ENCODE measurements around the gene KLF4. TPM values are rescaled to one million over a fixed set of nuclear protein-coding genes. Genes with fewer than 3 reads are reported as not detected.

Gene KLF4
- total RNA-seq, 1 donor from 2014 or later, result 113 TPM

- peak; percentile 83 for ATAC-seq
Measured at GRCh38 chr9:107447834-107448233, 41.7 kb downstream of the KLF4 start.

GRCh38 chr9:107447081-107447480 is 42.5 kb downstream of the KLF4 start:
- ATAC-seq, result no peak

- ATAC-seq, result no peak
Measured at GRCh38 chr9:107446491-107446890, 43.1 kb downstream of the KLF4 start.

GRCh38 chr9:107443786-107444185 is 45.8 kb downstream of the KLF4 start:
- no peak for ATAC-seq

- ATAC-seq, result peak; percentile 38
Measured at GRCh38 chr9:107439991-107440456, 49.5 kb downstream of the KLF4 start.

- no peak for ATAC-seq
Measured at GRCh38 chr9:107438211-107439031, 51.1 kb downstream of the KLF4 start.

- ATAC-seq, result no peak
Measured at GRCh38 chr9:107437716-107438115, 51.9 kb downstream of the KLF4 start.

- no peak for ATAC-seq
Measured at GRCh38 chr9:107435415-107435814, 54.2 kb downstream of the KLF4 start.

Other genes with a start within 250 kb of the KLF4 start
- gene RAD23B, start 206.5 kb downstream of the KLF4 start, total RNA-seq, result 112 TPM

Data from esophagus mucosa (tissue), 1 donor.